Smooth muscle cell (in vitro differentiated cells): Measurements from ENCODE around the gene MYBPH. TPM values are rescaled to one million over a fixed set of nuclear protein-coding genes. Genes with fewer than 3 reads are reported as not detected.
A peak's percentile ranks its signal among the peaks of the same experiment; 100 is the strongest.

ENCODE experiments used
- DNase-seq: peaks from one replicate; lab custom pipeline; 2025; ENCODE audit not compliant: unreplicated experiment; lab: John Stamatoyannopoulos, UW
- H2AFZ ChIP-seq: fragments of 200-600 bp; sonication (generic); 2 replicates; pipeline ENCODE4 v1.6.0; 2016; ENCODE audit warnings: antibody characterized with exemption, low read depth, mild to moderate bottlenecking
- H3F3A ChIP-seq: fragments of 200-600 bp; sonication (generic); 2 replicates; pipeline ENCODE4 v1.6.0; 2017; ENCODE audit warnings: antibody characterized with exemption, low read depth
- H3K27ac ChIP-seq: fragments of 200-600 bp; sonication (generic); 2 replicates; pipeline ENCODE4 v1.5.1; 2016; ENCODE audit warnings: low read depth, mild to moderate bottlenecking
- H3K27me3 ChIP-seq: fragments of 200-600 bp; sonication (generic); 2 replicates; pipeline ENCODE4 v1.6.1; 2016; ENCODE audit warnings: low read depth, mild to moderate bottlenecking
- H3K36me3 ChIP-seq: fragments of 200-600 bp; sonication (generic); 2 replicates; pipeline ENCODE4 v1.5.1; 2016; ENCODE audit warnings: low read depth
- H3K4me1 ChIP-seq: fragments of 200-600 bp; sonication (generic); 2 replicates; pipeline ENCODE4 v1.5.1; 2016; ENCODE audit warnings: low read depth
- H3K4me2 ChIP-seq: fragments of 200-600 bp; sonication (generic); 2 replicates; pipeline ENCODE4 v1.6.0; 2016; ENCODE audit warnings: mild to moderate bottlenecking
- H3K4me3 ChIP-seq: fragments of 200-600 bp; sonication (generic); 2 replicates; pipeline ENCODE4 v1.5.1; 2016; ENCODE audit warnings: mild to moderate bottlenecking
- H3K79me2 ChIP-seq: fragments of 200-600 bp; sonication (generic); 2 replicates; pipeline ENCODE4 v1.6.0; 2016; ENCODE audit warnings: low read depth, mild to moderate bottlenecking
- H3K9ac ChIP-seq: fragments of 200-600 bp; sonication (generic); 2 replicates; pipeline ENCODE4 v1.6.0; 2016; ENCODE audit warnings: low read depth
- H3K9me3 ChIP-seq: fragments of 200-600 bp; sonication (generic); replicated peaks from 2 replicates; pipeline ENCODE4 v1.5.1; 2016; ENCODE audit warnings: low read depth
- H4K20me1 ChIP-seq: fragments of 200-600 bp; sonication (generic); 2 replicates; pipeline ENCODE4 v1.6.0; 2016; ENCODE audit warnings: low read depth
- WGBS: methylation state at CpG from one replicate; pipeline ENCODE4 v1.1.7; 2016; ENCODE audit warnings: low lambda C conversion rate; 5-methylcytosine and 5-hydroxymethylcytosine counted together
- polyA plus RNA-seq: library from polyadenylated mRNA; unstranded; fragments of >200 nt; fragmentation: Nextera tagmentation; extraction: Ambion mirVana; gene quantifications from 2 replicates; pipeline ENCODE4 v1.2.1, GENCODE V29; 2016
- total RNA-seq: library from RNA; depleted of rRNA; stranded (reverse); fragments of >200 nt; gene quantifications from 2 replicates; pipeline ENCODE4 v1.2.3, GENCODE V29; 2014
- TF ChIP-seq, protein P1 (sequence below): fragments of 200-600 bp; sonication (generic); IDR thresholded peaks from 2 replicates; pipeline ENCODE4 v1.5.1; 2017; ENCODE audit warnings: borderline replicate concordance, mild to moderate bottlenecking, antibody characterized with exemption; ENCODE audit not compliant: insufficient read depth, poor library complexity, severe bottlenecking

MYBPH gene
- total and polyA plus RNA-seq, 2 experiments from 2014 or later: 0.67 to 1.7 TPM

DNA sequence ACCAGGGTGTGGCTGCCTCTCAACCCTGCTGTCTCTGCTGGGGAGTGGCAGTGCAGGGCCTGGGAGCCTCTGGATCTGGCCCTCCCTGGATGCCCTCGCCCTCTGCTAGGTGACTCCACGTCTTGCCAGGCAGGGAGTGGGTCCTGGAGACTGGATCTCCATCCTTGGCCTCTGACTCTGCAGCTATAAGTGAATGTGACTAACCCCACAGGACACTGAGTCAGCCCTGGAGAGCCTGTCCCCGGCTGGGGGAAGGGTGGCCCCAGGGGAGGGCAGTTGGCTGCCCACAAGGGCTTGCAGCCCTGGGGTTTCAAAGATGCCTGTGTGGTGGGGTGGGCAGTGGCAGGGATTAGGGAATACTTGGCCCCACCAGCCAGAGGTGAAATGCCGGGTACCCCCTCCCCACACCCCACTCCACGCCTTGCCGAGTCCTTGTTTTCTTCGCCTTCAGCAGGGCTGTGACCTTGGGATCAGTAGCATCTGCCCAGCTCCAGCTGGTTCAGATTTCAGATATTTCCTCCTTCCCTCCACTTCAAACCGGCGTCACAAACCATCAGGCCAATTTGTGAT, 1.9 kb upstream of the MYBPH start:
- H3K36me3 ChIP-seq: no peaks in the 10 kb centered on the region
- peaks cover 10% of the 10 kb centered on the region for H3F3A ChIP-seq
- H3K27me3 ChIP-seq: no peaks in the 10 kb centered on the region
- peak overlapping the region; percentile 67 for H3K4me2 ChIP-seq
- H4K20me1 ChIP-seq: no peaks in the 10 kb centered on the region
- DNase-seq: no peak
- no peaks in the 10 kb centered on the region for H3K9me3 ChIP-seq
- H2AFZ ChIP-seq: no peak overlapping the region
- peak overlapping the region; percentile 65 for H3K9ac ChIP-seq
- H3K79me2 ChIP-seq: no peaks in the 10 kb centered on the region
- no peak overlapping the region for H3K4me3 ChIP-seq
- TF ChIP-seq, protein P1, sequence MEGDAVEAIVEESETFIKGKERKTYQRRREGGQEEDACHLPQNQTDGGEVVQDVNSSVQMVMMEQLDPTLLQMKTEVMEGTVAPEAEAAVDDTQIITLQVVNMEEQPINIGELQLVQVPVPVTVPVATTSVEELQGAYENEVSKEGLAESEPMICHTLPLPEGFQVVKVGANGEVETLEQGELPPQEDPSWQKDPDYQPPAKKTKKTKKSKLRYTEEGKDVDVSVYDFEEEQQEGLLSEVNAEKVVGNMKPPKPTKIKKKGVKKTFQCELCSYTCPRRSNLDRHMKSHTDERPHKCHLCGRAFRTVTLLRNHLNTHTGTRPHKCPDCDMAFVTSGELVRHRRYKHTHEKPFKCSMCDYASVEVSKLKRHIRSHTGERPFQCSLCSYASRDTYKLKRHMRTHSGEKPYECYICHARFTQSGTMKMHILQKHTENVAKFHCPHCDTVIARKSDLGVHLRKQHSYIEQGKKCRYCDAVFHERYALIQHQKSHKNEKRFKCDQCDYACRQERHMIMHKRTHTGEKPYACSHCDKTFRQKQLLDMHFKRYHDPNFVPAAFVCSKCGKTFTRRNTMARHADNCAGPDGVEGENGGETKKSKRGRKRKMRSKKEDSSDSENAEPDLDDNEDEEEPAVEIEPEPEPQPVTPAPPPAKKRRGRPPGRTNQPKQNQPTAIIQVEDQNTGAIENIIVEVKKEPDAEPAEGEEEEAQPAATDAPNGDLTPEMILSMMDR: no peak
- H3K4me1 ChIP-seq: peaks cover 34% of the 10 kb centered on the region
- peak overlapping the region; percentile 88 for H3K27ac ChIP-seq
- 23% methylated on average over 9 of the region's 9 CpGs for WGBS

DNA sequence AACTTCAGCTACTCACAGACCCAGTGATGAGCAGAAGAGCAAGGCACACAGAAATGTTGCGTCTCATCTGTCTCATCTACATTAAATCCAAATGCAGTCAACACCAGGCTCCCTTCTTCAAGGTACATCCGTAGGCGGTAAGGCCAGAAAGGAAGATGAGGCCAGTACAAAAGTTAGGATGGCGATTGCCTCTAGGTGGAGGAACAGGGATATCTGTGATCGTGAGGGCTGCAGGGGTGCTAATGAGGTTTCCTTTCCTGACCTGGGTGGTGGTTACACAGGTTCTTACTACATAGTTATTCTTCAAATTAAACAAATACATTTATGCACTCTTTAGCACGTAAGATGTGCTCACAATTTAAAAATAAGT, 1.4 kb upstream of the MYBPH start:
- no peak overlapping the region for H3K4me3 ChIP-seq
- H2AFZ ChIP-seq: no peak overlapping the region
- H3K4me1 ChIP-seq: peaks cover 29% of the 10 kb centered on the region
- H3K9me3 ChIP-seq: no peaks in the 10 kb centered on the region
- no peaks in the 10 kb centered on the region for H3K36me3 ChIP-seq
- H3K27me3 ChIP-seq: no peaks in the 10 kb centered on the region
- H3K4me2 ChIP-seq: peak overlapping the region; percentile 67
- H3K9ac ChIP-seq: no peak overlapping the region
- H3F3A ChIP-seq: peaks cover 10% of the 10 kb centered on the region
- peak overlapping the region; percentile 88 for H3K27ac ChIP-seq
- H4K20me1 ChIP-seq: no peaks in the 10 kb centered on the region
- H3K79me2 ChIP-seq: no peaks in the 10 kb centered on the region
- no peak for DNase-seq
- 61% methylated on average over 6 of the region's 6 CpGs for WGBS
- TF ChIP-seq, protein P1: no peak

DNA sequence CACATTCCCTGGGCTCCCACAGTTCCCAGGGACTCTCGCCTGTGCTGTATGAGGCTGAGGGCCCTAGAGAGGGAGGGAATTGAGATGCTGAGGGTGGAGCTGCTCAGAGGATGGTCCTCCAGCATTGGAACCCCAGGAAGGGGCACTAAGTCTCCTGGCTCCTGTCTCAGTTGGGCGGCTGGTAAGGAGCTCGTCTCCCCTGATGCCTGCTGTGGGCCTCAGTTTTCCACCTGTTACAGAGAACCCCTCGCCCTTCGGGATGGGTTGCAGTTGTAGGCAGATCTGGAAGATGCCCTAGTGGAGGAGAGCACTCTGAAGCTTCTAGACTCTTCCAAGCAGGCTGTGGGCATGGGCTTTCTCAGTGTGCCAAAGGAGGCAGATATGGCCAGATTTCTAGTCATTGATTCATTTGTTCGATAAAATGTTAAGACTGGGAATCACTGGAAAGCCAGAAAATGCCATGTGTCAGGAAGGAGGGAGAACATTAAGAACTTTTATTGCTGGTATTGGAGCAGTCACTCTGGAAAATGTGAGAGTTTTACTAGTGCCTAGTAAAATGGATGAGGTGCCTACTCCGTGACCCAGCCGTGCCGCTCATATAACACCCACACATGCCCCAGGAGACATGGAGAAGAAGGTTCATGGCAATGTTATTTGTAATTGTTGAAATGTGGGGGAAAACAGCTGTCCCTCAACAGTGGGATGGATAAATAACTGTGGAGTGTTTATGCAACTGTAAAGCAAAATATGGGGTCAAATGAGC, 828 bp upstream of the MYBPH start:
- peak overlapping the region; percentile 88 for H3K27ac ChIP-seq
- no peak overlapping the region for H3K9ac ChIP-seq

More for the DNA sequence above, 828 bp upstream of the MYBPH start:
- Histone ChIP-seq H2AFZ (no peak overlapping the region), H3K27me3 (no peaks in the 10 kb centered on the region), H3K9me3 (no peaks in the 10 kb centered on the region), H3K4me2 (peak overlapping the region; percentile 67), H4K20me1 (no peaks in the 10 kb centered on the region), H3F3A (peaks cover 10% of the 10 kb centered on the region), H3K36me3 (no peaks in the 10 kb centered on the region), H3K79me2 (no peaks in the 10 kb centered on the region), H3K4me3 (no peak overlapping the region), H3K4me1 (peaks cover 23% of the 10 kb centered on the region)
- 69% methylated on average over 9 of the region's 9 CpGs for WGBS
- DNase-seq: no peak
- TF ChIP-seq, protein P1: no peak
